HCT116 (cell line): ENCODE results near the gene CLIC3. TPM values are rescaled to one million over a fixed set of nuclear protein-coding genes. Genes with fewer than 3 reads are reported as not detected.
A peak's percentile ranks its signal among the peaks of the same experiment; 100 is the strongest.

Experiments
- ATAC-seq: fragments of 200-7000 bp; cut with Tn5 transposase; 2 replicates; pipeline ENCODE4 v1.9.1; 2020; ENCODE audit warnings: mild to moderate bottlenecking, moderate library complexity
- BruUV-seq: library from RNA; stranded (reverse); fragments of 400-500 nt; replicated peaks from 2 replicates; lab custom pipeline; 2021; lab: Mats Ljungman, UMichigan
- CTCF ChIA-PET: fragments of 300-600 bp; sonication (Branson Sonifier 250); formaldehyde crosslinking; loops from one replicate; lab custom pipeline; 2021; ENCODE audit warnings: antibody characterized with exemption; lab: Charles Lee
- POLR2A ChIA-PET: fragments of 300-600, 350-600 bp; sonication (Branson Sonifier 250); formaldehyde crosslinking; loops from one replicate; lab custom pipeline; 2021; ENCODE audit warnings: antibody characterized with exemption; lab: Charles Lee
- RAD21 ChIA-PET, 2 experiments: fragments of 300-600 bp; sonication (Branson Sonifier 250); formaldehyde crosslinking; loops; one replicate each; lab custom pipeline; 2023; ENCODE audit warnings: low total read pairs in 2 of 2; ENCODE audit not compliant: uncharacterized antibody in 2 of 2, unreplicated experiment in 2 of 2, low non-redundant PET in 1 of 2; lab: Charles Lee
- DNase-seq: peaks from one replicate; pipeline ENCODE4 v3.0.0-alpha.2; 2010; ENCODE audit warnings: low read depth, low spot score
- H2AFZ ChIP-seq: fragments of 200-600 bp; shearing (Covaris generic), sonication (generic); 2 replicates; pipeline ENCODE4 v1.6.1; 2017; ENCODE audit warnings: low read depth, mixed run types, mixed read lengths, antibody characterized with exemption, low read length; ENCODE audit not compliant: poor library complexity, severe bottlenecking
- H3K27ac ChIP-seq: 2 replicates; pipeline ENCODE4 v1.5.1; 2012; ENCODE audit warnings: low read depth, low read length
- H3K27me3 ChIP-seq: fragments of 200-600 bp; sonication (generic); 2 replicates; pipeline ENCODE4 v1.6.1; 2016; ENCODE audit warnings: mixed run types, low read length, mixed read lengths; ENCODE audit not compliant: insufficient read depth
- H3K36me3 ChIP-seq, 2 experiments: fragments of 200-500 bp in 1 of 2; fragments of 200-600 bp in 1 of 2; sonication (Bioruptor generic) in 1 of 2; sonication (generic) in 1 of 2; 2 replicates each; pipeline versions ENCODE4 v1.5.1 to v1.6.1; 2014 to 2016; ENCODE audit warnings: low read length in 2 of 2, inconsistent platforms in 1 of 2, mixed read lengths in 1 of 2, mixed run types in 1 of 2; ENCODE audit not compliant: insufficient read depth in 2 of 2, control insufficient read depth in 1 of 2
- H3K4me1 ChIP-seq, 2 experiments: fragments of 200-600 bp in 1 of 2; sonication (generic) in 1 of 2; 2 replicates each; pipeline versions ENCODE4 v1.5.1 to v1.6.1; 2012 to 2017; ENCODE audit warnings: low read length in 2 of 2, inconsistent platforms in 1 of 2, mild to moderate bottlenecking in 1 of 2, mixed read lengths in 1 of 2, mixed run types in 1 of 2, moderate library complexity in 1 of 2; ENCODE audit not compliant: insufficient read depth in 2 of 2, control insufficient read depth in 1 of 2
- H3K4me2 ChIP-seq: fragments of 200-600 bp; sonication (generic); 2 replicates; pipeline ENCODE4 v1.6.1; 2017; ENCODE audit warnings: mixed run types, low read length, mixed read lengths
- H3K4me3 ChIP-seq, 2 experiments: fragments of 200-600 bp in 1 of 2; sonication (generic) in 1 of 2; replicated peaks in 1 of 2; 2 replicates each; pipeline ENCODE4 v1.5.1; 2011 to 2016; ENCODE audit warnings: low read length in 2 of 2, control low read depth in 1 of 2, low read depth in 1 of 2, mild to moderate bottlenecking in 1 of 2, mixed read lengths in 1 of 2, mixed run types in 1 of 2
- H3K79me2 ChIP-seq: fragments of 200-600 bp; sonication (generic); 2 replicates; pipeline ENCODE4 v1.6.1; 2017; ENCODE audit warnings: mild to moderate bottlenecking, mixed run types, low read length, moderate library complexity, mixed read lengths; ENCODE audit not compliant: insufficient read depth
- H3K9ac ChIP-seq: fragments of 200-600 bp; sonication (generic); 2 replicates; pipeline ENCODE4 v1.6.1; 2016; ENCODE audit warnings: low read length, mixed read lengths
- H3K9me2 ChIP-seq: fragments of 200-600 bp; sonication (generic), shearing (Covaris generic); 2 replicates; pipeline ENCODE4 v1.6.1; 2017; ENCODE audit warnings: mixed run types, mild to moderate bottlenecking, moderate library complexity; ENCODE audit not compliant: insufficient read depth
- H3K9me3 ChIP-seq, 2 experiments: fragments of 200-500 bp in 1 of 2; fragments of 200-600 bp in 1 of 2; sonication (Bioruptor generic) in 1 of 2; sonication (generic) in 1 of 2; 2 replicates each; pipeline ENCODE4 v1.6.1; 2014 to 2017; ENCODE audit warnings: low read length in 2 of 2, mixed read lengths in 2 of 2, inconsistent platforms in 1 of 2, low read depth in 1 of 2, mild to moderate bottlenecking in 1 of 2, mixed run types in 1 of 2, moderate library complexity in 1 of 2; ENCODE audit not compliant: control insufficient read depth in 1 of 2, insufficient read depth in 1 of 2
- H4K20me1 ChIP-seq: fragments of 200-600 bp; sonication (generic), shearing (Covaris generic); 2 replicates; pipeline ENCODE4 v1.6.1; 2017; ENCODE audit warnings: mixed run types, mild to moderate bottlenecking, moderate library complexity; ENCODE audit not compliant: insufficient read depth
- ELF1 ChIP-seq: IDR thresholded peaks from 2 replicates; pipeline ENCODE4 v1.6.1; 2012; ENCODE audit warnings: low read depth, borderline replicate concordance
- EZH2 ChIP-seq: fragments of 200-600 bp; sonication (generic); IDR thresholded peaks from 2 replicates; pipeline ENCODE4 v1.6.1; 2017; ENCODE audit warnings: antibody characterized with exemption, mixed run types
- POLR2AphosphoS5 ChIP-seq: IDR thresholded peaks from 2 replicates; pipeline ENCODE4 v1.6.1; 2011; ENCODE audit warnings: mild to moderate bottlenecking, low read depth, low read length, moderate library complexity
- ZFX ChIP-seq: fragments of 450-650 bp; IDR thresholded peaks from 2 replicates; pipeline ENCODE4 v1.6.1; 2017
- intact Hi-C: fragments of 100-400 bp; cut with micrococcal nuclease; formaldehyde crosslinking; loops from 2 replicates; pipeline ENCODE4 v1.10.0; 2022
- total RNA-seq: library from RNA; stranded (reverse); gene quantifications from one replicate; pipeline ENCODE4 v1.2.1, GENCODE V29; 2021; ENCODE audit not compliant: unreplicated experiment
- TF ChIP-seq, protein P1 (sequence below): IDR thresholded peaks from 2 replicates; pipeline ENCODE4 v1.6.1; 2012; ENCODE audit warnings: low read depth
- TF ChIP-seq, protein P2 (sequence below): IDR thresholded peaks from 2 replicates; pipeline ENCODE4 v1.6.1; 2012

CLIC3 gene
- total RNA-seq, 1 experiment from 2014 or later = 8.4 TPM

DNA sequence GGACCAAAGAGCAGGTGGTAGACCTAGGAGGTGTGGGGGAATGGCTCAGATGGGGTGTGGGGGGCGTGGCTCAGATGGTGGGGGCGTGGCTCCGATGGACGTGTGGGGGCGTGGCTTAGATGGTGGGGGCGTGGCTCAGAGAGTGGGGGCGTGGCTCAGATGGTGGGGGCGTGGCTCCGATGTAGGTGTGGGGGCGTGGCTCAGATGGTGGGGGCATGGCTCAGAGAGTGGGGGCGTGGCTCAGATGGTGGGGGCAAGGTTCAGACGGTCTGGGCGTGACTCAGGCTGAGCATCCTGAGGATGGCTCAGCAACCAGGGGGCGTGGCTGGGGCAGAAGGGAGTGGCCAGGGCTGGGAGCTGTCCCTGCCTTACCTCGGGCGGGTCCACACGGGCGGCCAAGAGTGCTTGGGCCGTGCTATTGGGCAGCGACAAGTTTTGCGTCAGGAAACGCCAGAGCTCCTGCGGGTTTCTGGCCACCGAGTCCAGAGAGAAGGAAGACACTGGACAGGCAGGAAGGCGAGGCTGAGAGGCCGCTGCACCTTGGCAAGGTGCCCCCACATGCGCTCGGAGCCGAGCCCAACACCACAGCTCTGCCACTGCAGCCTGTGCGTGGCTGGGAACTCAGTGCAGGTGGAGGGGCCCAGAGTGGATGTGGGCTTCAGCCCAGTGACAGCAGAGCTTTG is 25.8 kb upstream of the CLIC3 start:
- H4K20me1 ChIP-seq = no peaks in the 10 kb centered on the region
- no TSS peak for BruUV-seq
- no peaks in the 10 kb centered on the region for H3K9me2 ChIP-seq
- no peaks in the 10 kb centered on the region for H3K9me3 ChIP-seq
- ATAC-seq (peak; percentile 97), DNase-seq (peak; percentile 92)
- ChIA-PET POLR2A (no interaction called here), CTCF (interaction anchor here (0.6 to 1.8 kb wide), 4 partner anchors 13 to 46 kb away, joined by 3 to 14 read pairs (median 5); partner anchors contain the start of gene NPDC1), RAD21 (interaction anchor here in 1 of 2 experiments (0.6 kb wide), 1 partner anchor 242 kb away, joined by 3 read pairs; no protein-coding TSS in a partner anchor)
- peak overlapping the region; percentile 58 for H3K4me2 ChIP-seq
- no peak for TF ChIP-seq ELF1
- peak; percentile 37 for TF ChIP-seq POLR2AphosphoS5
- no peak for TF ChIP-seq ZFX
- peaks cover 26% of the 10 kb centered on the region for H3K79me2 ChIP-seq
- H3K4me3 ChIP-seq = no peak overlapping the region
- peaks cover 27 to 36% of the 10 kb centered on the region in 2 experiments; a peak in 3 of 4 replicates for H3K4me1 ChIP-seq
- peak overlapping the region; percentile 38 for H3K9ac ChIP-seq
- intact Hi-C loops = no loop called here
- H3K36me3 ChIP-seq = peaks cover 5 to 11% of the 10 kb centered on the region in 2 experiments; a peak in 2 of 4 replicates
- H3K27ac ChIP-seq = peak overlapping the region; percentile 63
- no peaks in the 10 kb centered on the region for H3K27me3 ChIP-seq
- no peak overlapping the region for H2AFZ ChIP-seq

DNA sequence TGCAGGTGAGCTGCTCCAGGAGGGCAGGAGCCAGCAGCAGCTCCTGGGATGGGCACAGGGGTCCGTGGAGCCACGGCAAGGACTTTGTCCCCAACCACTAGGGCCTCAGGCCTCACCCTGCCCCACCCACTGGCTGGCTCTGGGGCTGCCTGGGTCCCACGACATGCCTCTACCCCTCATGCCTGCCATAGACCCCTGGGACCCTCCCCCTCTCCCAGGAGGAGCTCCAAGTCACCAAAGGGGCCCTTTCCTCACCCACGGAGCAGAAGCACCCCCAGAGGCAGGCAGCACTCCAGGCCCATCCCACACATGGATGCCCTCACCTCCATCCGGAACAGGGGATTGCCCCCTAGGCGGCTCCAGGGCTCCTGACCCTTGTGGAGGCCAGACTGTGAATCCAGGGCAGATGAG is 25.2 kb upstream of the CLIC3 start:
- DNase-seq (no peak), ATAC-seq (no peak)
- no peaks in the 10 kb centered on the region for H4K20me1 ChIP-seq
- peaks cover 22 to 31% of the 10 kb centered on the region in 2 experiments; a peak in 3 of 4 replicates for H3K4me1 ChIP-seq
- no peak overlapping the region for H2AFZ ChIP-seq
- intact Hi-C loops = no loop called here
- H3K27ac ChIP-seq = peak overlapping the region; percentile 11; the same call in 1 of the 2 replicates
- TF ChIP-seq, protein P1, sequence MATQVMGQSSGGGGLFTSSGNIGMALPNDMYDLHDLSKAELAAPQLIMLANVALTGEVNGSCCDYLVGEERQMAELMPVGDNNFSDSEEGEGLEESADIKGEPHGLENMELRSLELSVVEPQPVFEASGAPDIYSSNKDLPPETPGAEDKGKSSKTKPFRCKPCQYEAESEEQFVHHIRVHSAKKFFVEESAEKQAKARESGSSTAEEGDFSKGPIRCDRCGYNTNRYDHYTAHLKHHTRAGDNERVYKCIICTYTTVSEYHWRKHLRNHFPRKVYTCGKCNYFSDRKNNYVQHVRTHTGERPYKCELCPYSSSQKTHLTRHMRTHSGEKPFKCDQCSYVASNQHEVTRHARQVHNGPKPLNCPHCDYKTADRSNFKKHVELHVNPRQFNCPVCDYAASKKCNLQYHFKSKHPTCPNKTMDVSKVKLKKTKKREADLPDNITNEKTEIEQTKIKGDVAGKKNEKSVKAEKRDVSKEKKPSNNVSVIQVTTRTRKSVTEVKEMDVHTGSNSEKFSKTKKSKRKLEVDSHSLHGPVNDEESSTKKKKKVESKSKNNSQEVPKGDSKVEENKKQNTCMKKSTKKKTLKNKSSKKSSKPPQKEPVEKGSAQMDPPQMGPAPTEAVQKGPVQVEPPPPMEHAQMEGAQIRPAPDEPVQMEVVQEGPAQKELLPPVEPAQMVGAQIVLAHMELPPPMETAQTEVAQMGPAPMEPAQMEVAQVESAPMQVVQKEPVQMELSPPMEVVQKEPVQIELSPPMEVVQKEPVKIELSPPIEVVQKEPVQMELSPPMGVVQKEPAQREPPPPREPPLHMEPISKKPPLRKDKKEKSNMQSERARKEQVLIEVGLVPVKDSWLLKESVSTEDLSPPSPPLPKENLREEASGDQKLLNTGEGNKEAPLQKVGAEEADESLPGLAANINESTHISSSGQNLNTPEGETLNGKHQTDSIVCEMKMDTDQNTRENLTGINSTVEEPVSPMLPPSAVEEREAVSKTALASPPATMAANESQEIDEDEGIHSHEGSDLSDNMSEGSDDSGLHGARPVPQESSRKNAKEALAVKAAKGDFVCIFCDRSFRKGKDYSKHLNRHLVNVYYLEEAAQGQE = no peak
- TF ChIP-seq, protein P2, sequence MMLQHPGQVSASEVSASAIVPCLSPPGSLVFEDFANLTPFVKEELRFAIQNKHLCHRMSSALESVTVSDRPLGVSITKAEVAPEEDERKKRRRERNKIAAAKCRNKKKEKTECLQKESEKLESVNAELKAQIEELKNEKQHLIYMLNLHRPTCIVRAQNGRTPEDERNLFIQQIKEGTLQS = no peak
- no peak for TF ChIP-seq EZH2
- H3K9me2 ChIP-seq = no peaks in the 10 kb centered on the region
- ChIA-PET POLR2A (no interaction called here), RAD21 (interaction anchor here in 1 of 2 experiments (0.6 kb wide), 1 partner anchor 242 kb away, joined by 3 read pairs; no protein-coding TSS in a partner anchor), CTCF (interaction anchor here (1.3 to 1.8 kb wide), 3 partner anchors 13 to 47 kb away, joined by 3 to 14 read pairs (median 6); partner anchors contain the start of gene NPDC1)
- H3K9me3 ChIP-seq = no peaks in the 10 kb centered on the region
- H3K4me3 ChIP-seq = no peak overlapping the region
- H3K4me2 ChIP-seq = no peak overlapping the region
- peaks cover 20% of the 10 kb centered on the region for H3K79me2 ChIP-seq
- H3K27me3 ChIP-seq = no peaks in the 10 kb centered on the region
- BruUV-seq = no TSS peak
- H3K9ac ChIP-seq = no peak overlapping the region
- H3K36me3 ChIP-seq = peaks cover 10 to 12% of the 10 kb centered on the region in 2 experiments; a peak in 2 of 4 replicates
